ENCODE data around the gene HDAC9.

GRCh38 chr7:18511351-18512140, 16.0 kb downstream of the HDAC9 start:
- TF ChIP-seq CTCF (IDR thresholded peaks at IDR 0.05): no peak
- TF ChIP-seq POLR2A (IDR thresholded peaks at IDR 0.05): no peak
